Occipital lobe (tissue), 2 donors: Measurements from ENCODE around the gene BMP3. TPM values are rescaled to one million over a fixed set of nuclear protein-coding genes. Genes with fewer than 3 reads are reported as not detected.

ENCODE experiments used
- DNase-seq: peaks from one replicate; lab custom pipeline; 2025; lab: John Stamatoyannopoulos, UW
- total RNA-seq: library from RNA; depleted of rRNA; stranded (reverse); fragments of >200 nt; gene quantifications from one replicate; pipeline ENCODE4 v1.2.3, GENCODE V29; 2014

The BMP3 gene
- total RNA-seq, 1 donor from 2014 or later: 6.2 TPM

DNA sequence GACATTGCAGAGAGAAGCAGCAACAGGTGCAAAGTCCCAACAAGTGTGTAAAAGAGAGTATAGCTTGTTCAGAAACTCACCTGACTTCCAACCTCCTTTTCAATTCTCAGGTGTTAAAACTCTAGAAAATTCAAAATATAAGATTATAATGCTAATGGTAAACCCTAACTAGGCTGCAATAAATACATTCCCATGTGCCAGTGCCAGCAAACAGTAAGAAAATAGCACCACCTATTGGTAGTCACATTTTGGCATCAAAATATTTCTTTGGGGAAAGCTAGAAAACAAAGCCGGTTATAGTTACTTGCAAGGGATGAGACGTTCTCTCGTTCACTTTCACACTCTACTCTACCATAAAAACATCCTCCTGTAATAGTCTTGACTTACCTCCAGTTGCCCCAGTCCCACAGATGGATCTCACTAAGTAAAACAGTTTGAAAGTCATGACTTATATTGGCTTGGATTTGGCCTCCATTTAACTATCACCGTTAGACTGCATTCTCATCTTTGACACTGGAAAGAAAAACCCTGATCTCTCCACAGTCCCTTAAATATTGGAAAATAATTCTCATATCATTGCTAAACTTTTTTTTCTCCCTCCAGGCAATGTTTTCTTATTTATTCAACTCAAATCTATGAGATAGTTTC, 9.6 kb downstream of the BMP3 start:
- DNase-seq: no peak

DNA sequence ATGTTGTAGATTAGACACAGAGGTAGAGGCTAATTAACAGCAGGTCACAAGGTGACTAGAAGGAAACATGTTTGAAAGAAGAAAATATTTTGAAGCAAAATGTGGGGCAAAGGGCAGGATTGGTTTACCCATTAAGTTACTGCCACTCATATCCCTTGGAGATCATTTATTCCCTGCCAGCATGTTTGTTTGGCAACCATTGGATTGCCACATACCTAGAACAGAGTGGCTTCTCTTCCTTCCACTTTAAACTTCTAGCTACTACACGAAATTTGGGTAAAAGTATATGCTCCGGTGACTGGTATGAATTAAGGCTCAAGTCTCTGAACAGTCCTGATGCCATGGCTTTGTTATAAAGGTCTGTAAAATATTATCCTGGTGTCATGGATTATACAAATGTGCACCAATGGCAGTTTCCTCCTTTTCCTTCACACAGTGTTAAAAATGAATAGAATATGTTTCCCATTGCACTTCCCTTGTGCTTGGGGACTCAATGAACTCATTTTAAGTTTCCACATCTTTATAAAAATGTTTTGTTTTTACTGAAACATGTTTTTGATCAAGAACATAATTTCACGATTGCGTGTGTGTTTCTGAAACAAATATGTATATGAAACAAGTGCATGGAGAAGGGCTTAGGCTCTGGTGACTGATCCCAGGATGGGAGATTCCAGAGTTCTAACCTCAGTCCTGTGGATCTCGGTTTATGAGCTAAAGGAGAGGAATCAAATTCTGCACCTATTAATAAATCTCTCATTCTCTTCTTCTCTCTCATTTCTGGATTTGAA, 12.3 kb downstream of the BMP3 start:
- DNase-seq: no peak

GRCh38 chr4:81049330-81049729, 18.8 kb downstream of the BMP3 start:
- no peak for DNase-seq

GRCh38 chr4:81049907-81050306, 19.4 kb downstream of the BMP3 start:
- DNase-seq: no peak

- peak; percentile 19 for DNase-seq
Measured at GRCh38 chr4:81052119-81053068, 21.9 kb downstream of the BMP3 start.

GRCh38 chr4:81058621-81059020, 28.1 kb downstream of the BMP3 start:
- DNase-seq: no peak

DNA sequence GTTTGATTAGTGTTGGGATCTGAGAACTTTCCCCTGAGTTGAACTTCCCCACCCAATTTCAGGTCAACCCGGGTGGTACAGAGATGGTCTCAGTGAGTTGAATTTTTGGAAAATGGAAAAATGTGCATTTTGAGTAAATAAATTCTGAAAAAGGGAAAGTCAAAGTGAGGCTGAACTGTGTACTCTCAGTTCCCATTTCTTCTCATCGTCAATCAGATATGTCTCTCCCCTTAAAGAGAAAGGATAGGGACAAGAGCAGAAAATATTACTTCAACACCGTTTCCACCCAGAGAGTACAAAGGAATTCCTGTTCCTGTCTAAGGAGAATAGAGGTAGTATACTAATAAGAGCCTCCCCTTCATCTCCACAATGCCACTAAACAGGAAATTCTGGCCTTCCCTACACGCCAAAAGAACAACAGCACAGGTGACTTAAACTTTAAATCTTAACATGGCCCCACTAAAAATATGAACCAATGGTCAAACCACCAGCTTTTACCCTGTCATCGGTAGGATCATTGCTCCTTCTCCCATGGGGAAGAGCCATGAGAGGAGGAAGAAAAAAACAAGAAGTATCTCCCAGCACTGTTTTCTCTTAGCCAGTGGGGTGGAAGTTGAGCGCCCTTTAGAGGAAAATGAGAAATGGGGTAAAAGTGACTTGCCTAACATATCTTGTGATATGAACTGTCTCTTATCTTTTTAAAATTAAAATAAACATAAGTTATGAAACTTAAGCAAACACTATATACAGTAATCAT, 30.3 kb downstream of the BMP3 start:
- DNase-seq: no peak

DNA sequence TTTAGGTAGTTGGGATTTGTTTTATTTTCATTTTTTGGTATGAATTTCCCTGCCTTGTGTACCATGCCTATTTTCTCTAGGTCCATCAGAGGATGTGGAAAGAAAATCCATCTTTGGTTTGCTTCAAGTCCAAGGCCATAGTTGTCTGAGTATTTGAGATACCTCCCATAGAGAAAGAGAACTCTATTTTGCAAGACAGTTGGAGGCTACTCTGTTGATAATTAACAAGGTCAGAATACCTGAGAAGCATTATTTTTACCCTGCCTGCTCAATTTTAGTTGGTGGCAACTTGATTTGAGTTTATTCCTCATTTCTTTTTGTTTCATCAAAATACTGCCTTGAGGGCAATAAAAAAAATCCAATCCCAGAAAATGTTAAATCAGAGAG, 30.8 kb downstream of the BMP3 start:
- DNase-seq: no peak

DNA sequence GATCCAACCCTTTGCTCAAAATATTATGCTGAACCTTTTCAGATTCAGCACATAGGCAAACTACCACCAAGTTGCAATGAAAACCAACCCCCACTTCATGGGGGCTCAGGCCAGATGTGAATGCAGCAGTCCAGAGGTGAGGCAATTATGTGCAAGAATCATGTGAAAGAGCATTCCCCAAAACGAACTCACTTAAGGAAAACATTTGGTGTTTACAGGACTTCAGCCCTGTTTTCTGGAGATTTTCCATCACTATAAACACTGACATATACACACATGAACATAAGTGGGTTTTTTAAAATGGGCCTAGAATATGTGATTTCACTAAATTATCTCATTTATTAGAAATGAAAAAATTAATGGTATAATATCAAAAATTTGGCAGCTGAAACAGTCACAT, 31.5 kb downstream of the BMP3 start:
- no peak for DNase-seq

- DNase-seq: no peak
Measured at GRCh38 chr4:81065446-81065845, 34.9 kb downstream of the BMP3 start.

GRCh38 chr4:81069706-81070331, 39.3 kb downstream of the BMP3 start:
- peak; percentile 62 for DNase-seq

DNA sequence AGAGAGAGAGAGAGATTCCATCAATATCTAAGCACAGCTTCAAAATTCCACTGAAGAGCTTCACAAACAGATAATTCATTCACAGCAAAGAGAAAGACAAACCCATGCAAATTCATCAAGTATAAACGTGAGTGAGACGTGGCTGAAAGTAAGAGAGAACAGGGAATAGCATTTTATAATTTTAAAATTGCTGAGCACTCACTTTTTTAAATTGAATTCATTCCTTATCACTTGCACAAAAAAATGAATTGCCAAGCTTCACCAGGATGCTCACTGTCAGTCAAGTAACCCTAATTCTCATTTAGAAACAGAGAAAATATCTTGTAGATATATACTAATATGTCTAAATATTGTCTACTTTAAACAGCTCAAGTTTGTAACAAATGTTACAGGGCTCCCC, 40.5 kb downstream of the BMP3 start:
- no peak for DNase-seq

DNA sequence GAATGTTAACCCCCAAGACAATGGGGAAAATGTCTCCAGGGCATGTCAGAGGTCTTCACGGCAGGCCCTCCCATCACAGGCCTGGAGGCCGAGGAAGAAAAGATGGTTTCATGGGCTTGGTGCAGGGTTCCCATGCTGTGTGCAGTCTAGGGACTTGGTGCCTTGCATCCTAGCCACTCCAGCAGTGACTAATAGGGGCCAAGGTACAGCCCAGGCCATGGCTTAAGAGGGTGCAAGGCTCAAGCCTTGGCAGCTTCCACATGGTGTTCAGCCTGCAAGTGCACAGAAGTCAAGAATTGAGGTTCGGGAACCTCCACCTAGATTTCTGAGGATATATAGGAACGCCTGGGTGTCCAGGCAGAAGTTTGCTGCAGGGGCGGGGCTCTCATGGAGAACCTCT, 50.6 kb downstream of the BMP3 start:
- DNase-seq: no peak

- no peak for DNase-seq
Measured at GRCh38 chr4:81084029-81084428, 53.5 kb downstream of the BMP3 start.

DNA sequence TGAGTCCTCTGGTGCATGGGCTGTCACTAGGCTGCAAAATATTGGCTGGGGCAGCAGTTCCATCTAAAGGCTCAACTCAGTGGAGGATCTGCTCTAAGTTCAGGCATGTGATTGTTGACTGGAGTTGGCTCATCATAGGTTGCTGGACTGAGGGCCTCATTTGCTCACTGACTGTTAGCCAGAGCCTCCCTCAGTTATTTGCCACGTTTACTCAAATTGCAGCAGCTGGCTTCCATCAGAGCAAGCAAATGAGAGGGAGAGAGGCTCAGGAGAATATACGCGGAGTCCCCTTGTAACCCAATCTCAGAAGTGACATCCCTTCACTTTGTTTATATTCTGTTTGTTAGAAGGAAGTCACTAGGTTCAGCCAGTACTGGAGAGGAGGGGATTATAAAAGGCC, 54.1 kb downstream of the BMP3 start:
- DNase-seq: no peak

- DNase-seq: no peak
Measured at GRCh38 chr4:81085291-81085690, 54.8 kb downstream of the BMP3 start.

- no peak for DNase-seq
Measured at GRCh38 chr4:81085979-81086378, 55.5 kb downstream of the BMP3 start.

GRCh38 chr4:81093720-81094401, 63.4 kb downstream of the BMP3 start:
- no peak for DNase-seq

DNA sequence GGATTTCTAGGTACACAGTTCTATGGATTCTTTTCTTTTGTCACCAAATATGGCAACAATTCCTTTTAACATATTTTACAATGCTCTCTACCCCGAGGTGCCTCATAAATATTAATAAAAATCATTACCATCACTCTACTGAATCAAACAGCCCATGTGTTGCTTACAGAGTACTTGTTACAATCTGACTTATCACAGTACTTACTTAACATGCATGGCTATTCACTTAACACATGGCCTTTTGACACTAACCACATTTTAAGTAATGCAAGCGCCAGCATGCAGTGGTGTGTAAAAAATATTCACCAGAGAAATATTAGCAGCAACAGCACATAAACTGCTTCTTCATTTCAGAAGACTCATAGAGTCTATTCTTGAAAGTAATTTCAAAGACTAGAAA, 64.9 kb downstream of the BMP3 start:
- DNase-seq: no peak

DNA sequence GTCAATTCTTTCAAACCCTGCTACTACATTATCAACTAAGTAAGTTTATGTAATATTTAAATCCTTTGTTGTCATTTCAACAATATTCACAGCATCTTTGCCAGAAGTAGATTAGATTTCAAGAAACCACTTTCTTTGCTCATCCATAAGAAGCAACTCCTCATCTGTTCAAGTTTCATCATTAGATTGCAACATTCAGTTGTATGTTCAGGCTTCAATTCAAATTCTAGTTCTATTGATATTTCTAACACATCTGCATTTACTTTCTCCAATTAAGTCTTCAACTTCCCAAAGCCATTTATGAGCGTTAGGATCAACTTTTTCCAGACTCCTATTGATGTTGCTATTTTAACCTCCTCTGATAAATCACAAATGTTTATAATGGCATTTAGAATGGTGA, 66.1 kb downstream of the BMP3 start:
- DNase-seq: no peak
